HG03520 (cell line): ENCODE data around the gene FBXL16.

Experiments
- ATAC-seq: cut with Tn5 transposase; IDR thresholded peaks from one replicate; pipeline ENCODE4 v1.9.1; 2021; ENCODE audit warnings: mild to moderate bottlenecking, moderate library complexity; ENCODE audit not compliant: unreplicated experiment

The FBXL16 gene

GRCh38 chr16:734981-735881 is 29.6 kb upstream of the FBXL16 start:
- no peak for ATAC-seq

DNA sequence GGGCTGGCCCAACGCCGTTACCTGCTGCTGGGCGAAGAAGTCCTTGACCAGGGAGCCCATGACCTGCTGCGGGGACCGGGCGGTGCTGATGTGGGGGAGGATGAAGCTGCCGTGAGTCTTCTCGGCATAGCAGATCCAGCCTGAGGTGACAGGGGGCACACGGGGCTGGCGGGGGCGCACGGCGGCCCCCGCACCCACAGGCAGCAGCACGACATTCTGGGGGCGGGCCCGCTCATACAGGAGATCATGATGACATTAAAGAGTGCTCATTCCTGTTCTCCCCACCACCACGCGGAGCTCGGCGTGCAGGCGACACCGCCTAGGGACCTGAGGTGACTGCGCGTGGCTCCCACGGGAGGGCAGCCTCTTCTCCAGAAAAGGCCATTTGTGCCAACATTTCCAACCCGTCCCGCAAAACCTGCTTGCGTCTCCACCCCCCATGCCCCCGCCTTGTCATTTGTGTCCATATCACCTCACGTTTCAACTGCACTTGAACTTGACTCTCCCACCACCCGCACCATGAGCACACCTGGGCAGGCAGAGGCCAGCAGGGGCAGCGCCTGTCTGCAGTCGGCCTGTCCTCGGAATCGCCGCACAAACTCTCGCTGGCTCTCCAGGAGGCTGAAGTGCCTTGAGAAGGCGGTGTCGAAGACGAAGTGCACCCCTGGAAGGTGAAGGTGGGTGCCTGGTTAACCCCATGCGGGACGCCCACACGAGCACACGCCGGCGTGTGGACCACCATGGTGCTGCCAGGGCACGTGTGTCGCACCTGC is 28.8 kb upstream of the FBXL16 start:
- ATAC-seq, result no peak

GRCh38 chr16:733382-734207 is 28.0 kb upstream of the FBXL16 start:
- ATAC-seq, result no peak

GRCh38 chr16:732936-733335 is 27.3 kb upstream of the FBXL16 start:
- no peak for ATAC-seq

DNA sequence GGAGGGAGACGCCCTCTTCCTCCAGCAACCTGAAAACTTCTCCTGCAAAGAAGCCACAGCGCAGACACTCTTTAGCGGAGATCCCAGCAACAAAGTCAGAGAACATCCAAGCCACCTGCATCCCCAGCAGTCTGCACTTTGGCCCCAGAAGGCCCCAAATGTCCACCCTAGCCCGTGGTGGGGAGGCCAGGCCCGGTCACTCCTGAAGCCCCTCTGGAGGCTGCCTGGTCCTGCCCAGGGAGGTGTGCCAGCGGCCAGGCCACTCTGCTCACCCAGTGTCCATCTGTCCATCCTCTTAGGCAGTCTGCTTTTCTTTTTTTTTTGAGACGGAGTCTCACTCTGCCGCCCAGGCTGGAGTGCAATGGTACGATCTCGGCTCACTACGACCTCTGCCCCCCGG is 26.7 kb upstream of the FBXL16 start:
- no peak for ATAC-seq

DNA sequence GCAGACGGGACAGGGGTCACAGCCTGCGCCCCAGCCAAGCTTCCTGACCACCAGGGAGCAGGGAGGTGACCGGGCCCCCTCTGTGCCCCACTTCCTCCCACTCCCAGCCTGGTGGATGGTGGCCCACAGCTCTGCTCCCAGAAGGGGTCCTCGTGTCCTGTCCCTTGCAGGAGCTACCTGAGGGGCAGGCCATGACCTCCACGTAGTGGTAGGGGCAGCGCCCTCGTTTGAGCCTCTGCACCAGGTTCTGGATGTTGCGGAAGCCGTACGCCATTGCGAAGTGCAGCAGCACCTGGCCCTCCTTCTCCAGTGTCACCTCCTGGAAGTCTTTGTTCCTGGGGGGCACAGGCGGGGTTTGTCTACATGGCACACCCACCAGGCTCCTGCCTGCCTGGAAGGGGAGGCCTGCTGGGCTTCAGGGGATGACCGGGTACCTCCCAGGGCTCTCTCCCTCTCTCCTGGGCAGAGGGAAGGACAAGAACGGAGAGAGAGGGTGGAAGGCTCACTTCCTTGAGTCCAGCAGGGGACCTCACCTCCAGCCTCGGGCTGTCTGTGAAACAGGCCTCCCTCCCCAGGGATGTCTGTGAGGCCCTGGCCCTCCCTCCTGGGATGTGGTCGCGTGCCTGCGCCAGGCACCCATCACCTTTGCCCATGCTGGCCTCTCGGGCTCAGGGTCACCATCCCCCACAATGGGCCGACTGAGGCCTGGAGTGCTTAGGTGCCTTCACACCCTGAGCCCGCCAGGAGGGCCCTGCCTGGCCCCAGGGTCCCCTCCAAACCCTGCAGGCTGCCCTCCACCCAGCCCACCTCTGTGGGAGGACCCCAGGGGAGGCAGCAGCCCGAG is 25.3 kb upstream of the FBXL16 start:
- no peak for ATAC-seq

DNA sequence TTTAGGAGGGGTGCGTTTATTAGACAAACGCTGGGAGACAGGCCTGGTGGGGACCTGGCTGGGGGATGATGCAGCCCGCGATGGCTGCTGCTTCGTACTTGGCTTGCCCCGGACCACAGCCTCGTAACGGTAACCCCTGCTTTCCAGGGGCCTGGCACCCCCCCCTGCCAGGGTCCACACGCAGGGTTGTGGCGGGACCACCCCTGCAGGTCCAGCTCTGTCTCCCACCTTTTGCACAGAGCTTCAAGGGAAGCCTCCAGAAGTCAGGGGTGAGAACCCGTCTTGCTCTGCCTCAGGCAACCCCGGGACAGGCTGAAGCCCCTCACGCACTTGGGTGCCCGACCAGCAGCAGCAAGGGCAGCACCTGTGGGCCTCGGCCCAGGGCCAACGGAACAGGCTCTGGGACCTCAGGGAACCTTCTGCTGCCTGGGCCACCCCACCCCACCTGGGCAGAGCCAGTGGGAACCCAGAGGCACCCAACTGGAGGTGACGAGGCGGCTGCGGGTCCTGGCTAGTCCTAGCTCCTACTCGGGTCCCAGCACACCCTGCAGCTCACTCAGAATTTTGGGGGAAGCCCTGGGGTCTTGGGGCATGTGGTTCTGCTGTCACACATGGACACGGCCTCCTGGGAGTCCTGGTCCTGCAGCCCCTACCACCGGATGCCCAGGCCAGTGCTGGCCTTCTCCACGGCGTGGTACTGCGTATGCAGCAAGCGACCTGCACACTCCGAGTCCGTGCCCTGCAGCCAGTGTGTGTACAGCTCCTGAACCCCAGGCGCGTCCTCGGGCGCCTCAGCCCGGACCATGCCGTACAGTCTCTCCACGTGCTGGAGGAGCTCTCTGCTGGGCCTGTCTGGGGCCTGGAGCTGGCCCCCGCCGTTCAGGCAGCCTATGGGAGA is 24.4 kb upstream of the FBXL16 start:
- ATAC-seq, result no peak

DNA sequence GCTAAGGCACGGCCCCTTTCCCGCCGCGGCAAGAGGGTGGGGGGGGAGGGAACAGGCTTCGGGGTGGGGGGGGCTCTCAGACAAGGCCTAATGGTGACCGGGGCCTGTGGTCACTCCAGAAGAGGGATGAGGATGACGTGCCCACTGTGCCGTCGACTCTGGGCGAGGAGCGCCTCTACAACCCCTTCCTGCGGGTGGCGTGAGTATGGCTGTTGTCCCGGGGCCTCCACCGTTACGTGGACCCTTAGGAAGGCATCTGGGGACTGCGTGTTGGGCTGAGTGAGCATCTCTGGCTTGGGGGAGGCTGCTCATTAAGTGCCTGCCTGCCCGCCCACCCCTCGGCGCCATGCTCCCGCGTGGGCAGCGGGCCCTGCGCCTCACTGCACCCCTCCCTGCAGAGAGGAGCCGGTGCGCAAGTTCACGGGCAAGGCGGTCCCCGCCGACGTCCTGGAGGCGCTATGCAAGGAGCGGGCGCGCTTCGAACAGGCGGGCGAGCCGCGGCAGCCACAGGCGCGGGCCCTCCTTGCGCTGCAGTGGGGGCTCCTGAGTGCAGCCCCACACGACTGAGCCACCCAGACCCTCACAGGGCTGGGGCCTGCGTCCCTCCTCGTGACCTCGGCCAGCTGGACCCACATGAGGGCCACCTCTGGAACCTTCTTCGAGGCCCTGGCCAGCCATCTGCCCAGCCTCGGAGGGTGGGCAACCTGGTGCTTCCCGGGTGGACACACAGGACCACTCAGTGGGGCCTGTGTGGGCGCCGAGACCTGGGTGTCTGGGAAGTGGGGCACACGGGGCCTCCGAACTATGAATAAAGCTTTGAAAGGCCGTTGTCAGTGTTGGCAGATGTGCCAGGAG is 23.5 kb upstream of the FBXL16 start:
- no peak for ATAC-seq

- ATAC-seq, result peak; percentile 36
Measured at GRCh38 chr16:728131-728889, 22.7 kb upstream of the FBXL16 start.

- peak; percentile 3 for ATAC-seq
Measured at GRCh38 chr16:727291-727977, 21.8 kb upstream of the FBXL16 start.

- ATAC-seq, result no peak
Measured at GRCh38 chr16:726438-727290, 21.1 kb upstream of the FBXL16 start, which contains the start of the genes CCDC78 and HAGHL. CCDC78 (minus strand) TSS chr16:726443; CDS start chr16:726367, 76 bp downstream. HAGHL (plus strand) TSS chr16:727106; CDS start chr16:727510, 404 bp downstream.

DNA sequence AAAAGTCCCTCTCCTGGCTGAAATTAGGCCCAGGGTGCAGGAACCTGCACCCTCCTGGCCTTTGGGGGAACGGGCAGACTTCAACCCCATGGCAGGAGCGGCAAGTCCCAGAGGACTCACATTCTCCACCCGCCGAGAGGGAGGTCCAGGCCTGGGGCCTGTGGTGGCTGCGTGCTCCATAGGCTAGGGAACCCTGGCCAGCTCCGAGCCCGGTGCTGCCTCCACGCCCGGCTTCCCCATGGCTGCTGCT is 20.5 kb upstream of the FBXL16 start:
- ATAC-seq, result no peak

GRCh38 chr16:725463-726187 is 20.0 kb upstream of the FBXL16 start:
- no peak for ATAC-seq

- ATAC-seq, result no peak
Measured at GRCh38 chr16:725041-725376, 19.4 kb upstream of the FBXL16 start.

DNA sequence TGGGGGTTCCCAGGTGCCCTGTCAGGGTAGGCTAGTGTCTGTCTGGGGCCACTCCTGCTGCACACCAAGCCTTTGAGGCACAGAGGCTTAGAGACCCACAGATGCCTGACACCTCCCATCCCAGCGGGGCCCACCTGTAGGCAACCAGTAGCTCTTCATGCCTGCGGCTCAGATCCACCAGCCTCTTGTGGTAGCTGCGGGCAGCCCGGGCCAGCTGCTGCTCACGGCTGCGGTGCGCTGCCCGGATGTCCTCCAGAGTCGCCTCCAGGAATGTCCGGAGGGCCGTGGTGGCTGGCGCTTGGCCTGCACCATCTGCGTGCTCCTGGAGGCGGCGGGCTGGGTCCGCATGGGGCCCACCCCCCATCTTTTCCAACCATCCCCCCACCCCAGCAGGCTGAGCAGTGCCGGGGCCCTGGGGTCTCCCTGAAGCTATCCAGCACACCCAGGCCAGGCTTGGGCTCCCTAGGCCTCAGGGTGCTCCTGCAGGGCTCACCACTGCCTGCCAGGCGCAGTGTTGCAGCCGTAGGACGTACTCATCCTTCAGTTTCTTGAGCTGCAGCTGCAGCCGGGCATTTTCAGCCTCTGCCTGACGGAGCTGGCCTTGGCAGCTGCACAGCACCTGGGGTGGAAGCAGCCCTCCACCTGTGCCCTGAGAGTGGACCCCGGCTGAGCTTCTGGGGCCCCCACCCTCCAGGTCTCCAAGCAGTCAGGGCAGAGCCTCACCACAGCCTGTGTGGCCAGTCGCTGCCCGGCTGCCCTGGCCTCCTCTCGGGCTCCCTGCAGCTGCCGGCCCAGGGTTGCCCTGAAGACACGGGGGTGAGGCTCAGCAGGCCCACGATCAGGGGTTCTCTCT is 18.8 kb upstream of the FBXL16 start:
- no peak for ATAC-seq
